BJ (cell line): ENCODE data around the gene PSKH1. TPM values are rescaled to one million over a fixed set of nuclear protein-coding genes. Genes with fewer than 3 reads are reported as not detected.

Source experiments
- CTCF ChIA-PET: fragments of 350-600 bp; formaldehyde crosslinking; extraction: SDS; loops from one replicate; lab custom pipeline; 2021; ENCODE audit warnings: antibody characterized with exemption, inconsistent platforms; lab: Yijun Ruan, JAX
- POLR2A ChIA-PET: fragments of 300-600 bp; sonication (Branson Sonifier 250); formaldehyde crosslinking; extraction: SDS; loops from one replicate; lab custom pipeline; 2021; ENCODE audit warnings: antibody characterized with exemption; lab: Charles Lee
- DNase-seq: peaks from one replicate; pipeline ENCODE4 v3.0.0-alpha.2; 2011; ENCODE audit warnings: low read depth
- H3K27me3 ChIP-seq: 2 replicates; pipeline ENCODE4 v1.6.0; 2011; ENCODE audit warnings: low read length; ENCODE audit not compliant: control insufficient read depth, insufficient read depth
- H3K36me3 ChIP-seq: 2 replicates; pipeline ENCODE4 v1.5.1; 2011; ENCODE audit warnings: low read length; ENCODE audit not compliant: control insufficient read depth, insufficient read depth
- H3K4me3 ChIP-seq: 2 replicates; pipeline ENCODE4 v1.5.1; 2011; ENCODE audit warnings: low read depth, mild to moderate bottlenecking, control low read depth, low read length
- CTCF ChIP-seq: IDR thresholded peaks from 2 replicates; pipeline ENCODE4 v1.5.1; 2011; ENCODE audit warnings: low read depth, mild to moderate bottlenecking, control low read depth, inconsistent platforms, low read length, moderate library complexity; ENCODE audit not compliant: insufficient read depth
- polyA plus RNA-seq: library from polyadenylated mRNA; depleted of rRNA; stranded (reverse); fragments of >200 nt; gene quantifications from 2 replicates; pipeline ENCODE4 v1.2.3, GENCODE V29; 2011

Gene PSKH1
- polyA plus RNA-seq, 1 experiment: 45.5 TPM

DNA sequence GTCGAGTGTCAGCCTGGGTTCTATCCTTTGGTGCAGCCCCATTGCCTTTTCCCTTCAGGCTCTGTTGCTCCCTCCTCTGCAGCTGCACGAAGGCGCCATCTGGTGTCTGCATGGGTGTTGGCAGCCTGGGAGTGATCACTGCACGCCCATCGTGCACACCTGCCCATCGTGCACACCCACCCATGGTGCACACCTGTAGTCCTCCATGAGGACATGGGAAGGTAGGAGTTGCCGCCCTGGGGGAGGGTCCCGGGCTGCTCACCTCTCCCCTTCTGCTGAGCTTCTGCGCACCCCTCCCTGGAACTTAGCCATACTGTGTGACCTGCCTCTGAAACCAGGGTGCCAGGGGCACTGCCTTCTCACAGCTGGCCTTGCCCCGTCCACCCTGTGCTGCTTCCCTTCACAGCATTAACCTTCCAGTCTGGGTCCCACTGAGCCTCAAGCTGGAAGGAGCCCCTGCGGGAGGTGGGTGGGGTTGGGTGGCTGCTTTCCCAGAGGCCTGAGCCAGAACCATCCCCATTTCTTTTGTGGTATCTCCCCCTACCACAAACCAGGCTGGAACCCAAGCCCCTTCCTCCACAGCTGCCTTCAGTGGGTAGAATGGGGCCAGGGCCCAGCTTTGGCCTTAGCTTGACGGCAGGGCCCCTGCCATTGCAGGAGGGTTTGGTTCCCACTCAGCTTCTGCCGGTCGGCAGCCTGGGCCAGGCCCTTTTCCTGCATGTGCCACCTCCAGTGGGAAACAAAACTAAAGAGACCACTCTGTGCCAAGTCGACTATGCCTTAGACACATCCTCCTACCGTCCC, 35.7 kb downstream of the PSKH1 start:
- ChIA-PET CTCF (interaction anchor here (0.6 to 12.9 kb wide), 25 partner anchors 8 to 408 kb away, joined by 3 to 155 read pairs (median 4); partner anchors contain the start of genes NRN1L and PSMB10), POLR2A (no interaction called here)
- peak; percentile 93 for TF ChIP-seq CTCF
- peaks cover 21% of the 10 kb centered on the region for H3K36me3 ChIP-seq
- no peaks in the 10 kb centered on the region for H3K27me3 ChIP-seq
- DNase-seq: no peak
- H3K4me3 ChIP-seq: no peak overlapping the region

GRCh38 chr16:67930191-67930590, 37.1 kb downstream of the PSKH1 start:
- DNase-seq: no peak
- CTCF ChIA-PET: interaction anchor here (0.8 to 12.9 kb wide), 4 partner anchors 45 to 262 kb away, joined by 3 to 155 read pairs (median 8); partner anchors contain the start of gene NRN1L
- TF ChIP-seq CTCF: no peak

GRCh38 chr16:67930678-67931211, 37.7 kb downstream of the PSKH1 start:
- CTCF ChIA-PET: interaction anchor here (0.8 to 12.9 kb wide), 4 partner anchors 45 to 296 kb away, joined by 3 to 155 read pairs (median 8); partner anchors contain the start of gene NRN1L
- H3K27me3 ChIP-seq: no peaks in the 10 kb centered on the region
- no peak for DNase-seq
- peaks cover 22% of the 10 kb centered on the region for H3K36me3 ChIP-seq
- H3K4me3 ChIP-seq: no peak overlapping the region
- TF ChIP-seq CTCF: no peak
- POLR2A ChIA-PET: no interaction called here

More at GRCh38 chr16:67930191-67930590, 37.1 kb downstream of the PSKH1 start:
- Histone ChIP-seq H3K36me3 (peaks cover 22% of the 10 kb centered on the region), H3K27me3 (no peaks in the 10 kb centered on the region), H3K4me3 (no peak overlapping the region)
- POLR2A ChIA-PET: no interaction called here

- no peaks in the 10 kb centered on the region for H3K27me3 ChIP-seq
- ChIA-PET POLR2A (no interaction called here), CTCF (interaction anchor here (1.1 to 12.9 kb wide), 5 partner anchors 22 to 295 kb away, joined by 3 to 155 read pairs (median 4); partner anchors contain the start of gene NRN1L)
- H3K4me3 ChIP-seq: no peak within 1 kb of the TSS
- H3K36me3 ChIP-seq: peaks cover 22% of the 10 kb centered on the region
- TF ChIP-seq CTCF: peak; percentile 34
- no peak for DNase-seq
These were observed 38.8 kb downstream of the PSKH1 start, which contains the start of gene CTRL for GRCh38 chr16:67931712-67932461. Gene CTRL, minus strand, starts transcription at chr16:67931862. Its CDS starts 10 bp downstream, at chr16:67931852.
